Endodermal cell (in vitro differentiated cells): ENCODE results near the gene BRAP. TPM values are rescaled to one million over a fixed set of nuclear protein-coding genes. Genes with fewer than 3 reads are reported as not detected.
A peak's percentile ranks its signal among the peaks of the same experiment; 100 is the strongest.

Experiments
- DNase-seq: peaks from one replicate; pipeline ENCODE4 v3.0.0-alpha.2; 2017
- H3K27ac ChIP-seq: 2 replicates; pipeline ENCODE4 v1.5.1; 2013; ENCODE audit warnings: mild to moderate bottlenecking, low read depth, low read length, moderate library complexity
- H3K27me3 ChIP-seq: 2 replicates; pipeline ENCODE4 v1.6.1; 2013; ENCODE audit warnings: mild to moderate bottlenecking, low read length, moderate library complexity; ENCODE audit not compliant: insufficient read depth, control insufficient read depth, poor library complexity, severe bottlenecking
- H3K36me3 ChIP-seq: 2 replicates; pipeline ENCODE4 v1.7.0; 2013; ENCODE audit warnings: mild to moderate bottlenecking, low read length, moderate library complexity; ENCODE audit not compliant: control insufficient read depth, insufficient read depth
- H3K4me1 ChIP-seq: one replicate; pipeline ENCODE4 v1.7.0; 2013; ENCODE audit warnings: low read length; ENCODE audit not compliant: control insufficient read depth, insufficient read depth
- H3K4me3 ChIP-seq: 2 replicates; pipeline ENCODE4 v1.5.1; 2013; ENCODE audit warnings: mild to moderate bottlenecking, low read length, moderate library complexity
- H3K9ac ChIP-seq: 2 replicates; pipeline ENCODE4 v1.6.1; 2013; ENCODE audit warnings: mild to moderate bottlenecking, low read length, moderate library complexity; ENCODE audit not compliant: poor library complexity, severe bottlenecking; ENCODE audit errors: extremely low read depth
- H3K9me3 ChIP-seq: 2 replicates; pipeline ENCODE4 v1.6.1; 2013; ENCODE audit warnings: mild to moderate bottlenecking, low read length, moderate library complexity; ENCODE audit not compliant: control insufficient read depth
- H3K27ac Mint-ChIP-seq: 2 replicates; pipeline ENCODE4 v1.8.0; 2020; ENCODE audit warnings: mixed read lengths
- H3K27me3 Mint-ChIP-seq: 2 replicates; pipeline ENCODE4 v1.8.0; 2021; ENCODE audit warnings: mild to moderate bottlenecking, mixed read lengths; ENCODE audit not compliant: insufficient read depth
- H3K36me3 Mint-ChIP-seq: 2 replicates; pipeline ENCODE4 v1.8.0; 2020; ENCODE audit warnings: low read depth, mixed read lengths
- H3K4me1 Mint-ChIP-seq: 2 replicates; pipeline ENCODE4 v1.8.0; 2020; ENCODE audit warnings: mixed read lengths
- H3K4me3 Mint-ChIP-seq: 2 replicates; pipeline ENCODE4 v1.8.0; 2020; ENCODE audit warnings: mild to moderate bottlenecking, moderate library complexity, mixed read lengths
- H3K9me3 Mint-ChIP-seq: 2 replicates; pipeline ENCODE4 v1.8.0; 2020; ENCODE audit warnings: mild to moderate bottlenecking, mixed read lengths
- CTCF ChIP-seq: fragments of 200-600 bp; sonication (generic); conservative IDR thresholded peaks from 2 replicates; pipeline ENCODE4 v1.5.0; 2021; ENCODE audit warnings: antibody characterized with exemption, mild to moderate bottlenecking
- WGBS, 2 experiments: methylation state at CpG; one replicate each; pipeline versions ENCODE4 v1.1.5 to v1.1.7; 2013; ENCODE audit warnings: missing lambda C conversion rate in 2 of 2, mixed read lengths in 1 of 2; ENCODE audit not compliant: insufficient coverage in 1 of 2, insufficient read length in 1 of 2; 5-methylcytosine and 5-hydroxymethylcytosine counted together
- total RNA-seq, 2 donors: library from RNA; stranded (reverse); fragmentation: NEBNext Ultra II Directional in 1 of 2; extraction: Animal tissue kit (Norgen Biotek cat#: 25700) in 1 of 2; gene quantifications; 2 replicates in 1 of 2; 3 replicates in 1 of 2; pipeline ENCODE4 v1.2.1, GENCODE V29; 2021

BRAP gene
- total RNA-seq, 2 donors from 2014 or later = 23.6 to 24.5 TPM

- peaks cover 10% of the 10 kb centered on the region for H3K4me1 ChIP-seq
- no peak overlapping the region for H3K4me3 ChIP-seq
- no peaks in the 10 kb centered on the region for H3K27me3 ChIP-seq
- peaks cover 14% of the 10 kb centered on the region for H3K4me1 Mint-ChIP-seq
- H3K9me3 ChIP-seq = no peaks in the 10 kb centered on the region
- no peak overlapping the region for H3K27ac Mint-ChIP-seq
- H3K36me3 ChIP-seq = peaks cover 31% of the 10 kb centered on the region
- H3K27me3 Mint-ChIP-seq = no peaks in the 10 kb centered on the region
- no peak overlapping the region for H3K27ac ChIP-seq
- 85 to 96% methylated on average over 2 to 4 of the region's 5 CpGs for WGBS, 2 experiments
- DNase-seq = no peak
- H3K9ac ChIP-seq = no peak overlapping the region
- H3K9me3 Mint-ChIP-seq = no peaks in the 10 kb centered on the region
- TF ChIP-seq CTCF = no peak
- no peak overlapping the region for H3K4me3 Mint-ChIP-seq
- H3K36me3 Mint-ChIP-seq = peaks cover 36% of the 10 kb centered on the region
Observed at GRCh38 chr12:111640506-111640905, 45.2 kb downstream of the BRAP start.

- Histone ChIP-seq H3K9me3 (no peaks in the 10 kb centered on the region), H3K4me3 (no peak overlapping the region), H3K36me3 (peaks cover 17% of the 10 kb centered on the region), H3K4me1 (peaks cover 11% of the 10 kb centered on the region), H3K27me3 (no peaks in the 10 kb centered on the region), H3K27ac (no peak overlapping the region), H3K9ac (no peak overlapping the region)
- no peaks in the 10 kb centered on the region for H3K9me3 Mint-ChIP-seq
- peak overlapping the region; percentile 17 for H3K27ac Mint-ChIP-seq
- H3K36me3 Mint-ChIP-seq = peaks cover 21% of the 10 kb centered on the region
- WGBS, 2 experiments = 96 to 100% methylated on average over 4 to 6 of the region's 6 CpGs
- H3K4me1 Mint-ChIP-seq = peaks cover 17% of the 10 kb centered on the region
- DNase-seq = no peak
- H3K27me3 Mint-ChIP-seq = no peaks in the 10 kb centered on the region
- H3K4me3 Mint-ChIP-seq = no peak overlapping the region
- no peak for TF ChIP-seq CTCF
Observed at GRCh38 chr12:111638556-111638955, 47.2 kb downstream of the BRAP start.

- Mint-ChIP-seq H3K9me3 (no peaks in the 10 kb centered on the region), H3K27ac (peak overlapping the region; percentile 69), H3K4me3 (no peak overlapping the region), H3K36me3 (peaks cover 7% of the 10 kb centered on the region), H3K27me3 (no peaks in the 10 kb centered on the region), H3K4me1 (peaks cover 17% of the 10 kb centered on the region)
- peak; percentile 90 for DNase-seq
- Histone ChIP-seq H3K27me3 (no peaks in the 10 kb centered on the region), H3K27ac (peak overlapping the region; percentile 91), H3K9ac (peak overlapping the region; percentile 28), H3K9me3 (no peaks in the 10 kb centered on the region), H3K4me1 (peaks cover 11% of the 10 kb centered on the region), H3K4me3 (no peak overlapping the region), H3K36me3 (no peaks in the 10 kb centered on the region)
- 36 to 41% methylated on average over 13 to 19 of the region's 19 CpGs for WGBS, 2 experiments
- no peak for TF ChIP-seq CTCF
Observed at GRCh38 chr12:111636209-111636945, 49.4 kb downstream of the BRAP start.
